IMR-90 (cell line): Measurements from ENCODE around the gene CPNE4. TPM values are rescaled to one million over a fixed set of nuclear protein-coding genes. Genes with fewer than 3 reads are reported as not detected.

Experiments
- ATAC-seq: fragments of 200-7000 bp; cut with Tn5 transposase; 2 replicates; pipeline ENCODE4 v1.9.1; 2020; ENCODE audit warnings: low read depth, mild to moderate bottlenecking, moderate library complexity
- BruUV-seq: library from RNA; stranded (reverse); fragments of 400-500 nt; replicated peaks from 2 replicates; lab custom pipeline; 2021; lab: Mats Ljungman, UMichigan
- CTCF ChIA-PET: fragments of 300-600 bp; formaldehyde crosslinking; extraction: SDS; loops from one replicate; lab custom pipeline; 2021; ENCODE audit warnings: antibody characterized with exemption; lab: Yijun Ruan, JAX
- POLR2A ChIA-PET: fragments of 300-600 bp; sonication (Branson Sonifier 250); formaldehyde crosslinking; loops from one replicate; lab custom pipeline; 2022; ENCODE audit warnings: antibody characterized with exemption; ENCODE audit not compliant: unreplicated experiment; lab: Charles Lee
- DNase-seq: peaks from one replicate; pipeline ENCODE4 v3.0.0; 2013
- H2AFZ ChIP-seq: replicated peaks from 2 replicates; pipeline ENCODE3; 2013; ENCODE audit warnings: low read length, mild to moderate bottlenecking; ENCODE audit not compliant: poor library complexity
- H2AK5ac ChIP-seq: 2 replicates; pipeline ENCODE4 v1.6.1; 2013; ENCODE audit warnings: low read depth, low read length, inconsistent platforms
- H2AK9ac ChIP-seq: replicated peaks from 2 replicates; pipeline ENCODE3; 2013; ENCODE audit warnings: mild to moderate bottlenecking, low read depth, low read length, moderate library complexity; ENCODE audit not compliant: poor library complexity
- H2BK120ac ChIP-seq: 2 replicates; pipeline ENCODE4 v1.6.1; 2013; ENCODE audit warnings: low read depth, low read length, inconsistent platforms
- H2BK15ac ChIP-seq: 3 replicates; pipeline ENCODE4 v1.6.1; 2013; ENCODE audit warnings: low read depth, low read length, inconsistent platforms
- H2BK20ac ChIP-seq: 2 replicates; pipeline ENCODE4 v1.6.1; 2013; ENCODE audit warnings: low read depth, mild to moderate bottlenecking, inconsistent platforms, low read length, moderate library complexity
- H2BK5ac ChIP-seq: 2 replicates; pipeline ENCODE4 v1.6.1; 2013; ENCODE audit warnings: mild to moderate bottlenecking, low read depth, low read length, inconsistent platforms; ENCODE audit not compliant: poor library complexity, severe bottlenecking
- H3K14ac ChIP-seq: replicated peaks from 2 replicates; pipeline ENCODE4 v1.6.1; 2013; ENCODE audit warnings: low read depth, low read length, inconsistent platforms
- H3K18ac ChIP-seq: 2 replicates; pipeline ENCODE4 v1.6.1; 2013; ENCODE audit warnings: low read depth, low read length, control low read depth
- H3K23ac ChIP-seq: 2 replicates; pipeline ENCODE4 v1.6.1; 2013; ENCODE audit warnings: low read depth, low read length, inconsistent platforms
- H3K27ac ChIP-seq: 2 replicates; pipeline ENCODE4 v1.5.1; 2013; ENCODE audit warnings: mild to moderate bottlenecking, control low read depth, low read length; ENCODE audit not compliant: insufficient read depth
- H3K27me3 ChIP-seq: 2 replicates; pipeline ENCODE4 v1.6.1; 2013; ENCODE audit warnings: low read length; ENCODE audit not compliant: control insufficient read depth, insufficient read depth
- H3K36me3 ChIP-seq: 2 replicates; pipeline ENCODE4 v1.6.1; 2013; ENCODE audit warnings: low read length, mixed read lengths; ENCODE audit not compliant: control insufficient read depth, insufficient read depth
- H3K4ac ChIP-seq: 2 replicates; pipeline ENCODE4 v1.6.1; 2013; ENCODE audit warnings: low read depth, low read length, inconsistent platforms
- H3K4me1 ChIP-seq: 2 replicates; pipeline ENCODE4 v1.6.1; 2013; ENCODE audit warnings: low read length, mixed read lengths; ENCODE audit not compliant: control insufficient read depth, insufficient read depth
- H3K4me2 ChIP-seq: 2 replicates; pipeline ENCODE4 v1.6.1; 2013; ENCODE audit warnings: low read depth, mild to moderate bottlenecking, control low read depth, low read length, moderate library complexity
- H3K4me3 ChIP-seq: 2 replicates; pipeline ENCODE4 v1.5.1; 2013; ENCODE audit warnings: low read depth, mild to moderate bottlenecking, control low read depth, low read length, moderate library complexity; ENCODE audit not compliant: insufficient read depth
- H3K56ac ChIP-seq: 2 replicates; pipeline ENCODE4 v1.6.1; 2013; ENCODE audit warnings: low read length, inconsistent platforms; ENCODE audit not compliant: insufficient read depth; ENCODE audit errors: extremely low read depth
- H3K79me1 ChIP-seq, 2 experiments: 2 replicates each; pipeline ENCODE4 v1.6.1; 2013; ENCODE audit warnings: low read length in 2 of 2, inconsistent platforms in 1 of 2, low read depth in 1 of 2
- H3K9ac ChIP-seq: 2 replicates; pipeline ENCODE4 v1.6.1; 2013; ENCODE audit warnings: low read depth, low read length, control low read depth
- H3K9me1 ChIP-seq: 2 replicates; pipeline ENCODE4 v1.6.1; 2013; ENCODE audit warnings: low read length, inconsistent platforms; ENCODE audit not compliant: insufficient read depth
- H3K9me3 ChIP-seq: 2 replicates; pipeline ENCODE4 v1.6.1; 2013; ENCODE audit warnings: low read length; ENCODE audit not compliant: control insufficient read depth, insufficient read depth
- H4K20me1 ChIP-seq: 2 replicates; pipeline ENCODE4 v1.6.1; 2013; ENCODE audit warnings: low read length, inconsistent platforms; ENCODE audit not compliant: insufficient read depth
- H4K5ac ChIP-seq: 2 replicates; pipeline ENCODE4 v1.6.1; 2013; ENCODE audit warnings: mild to moderate bottlenecking, low read depth, low read length, control low read depth
- H4K8ac ChIP-seq, 2 experiments: 2 replicates each; pipeline ENCODE4 v1.6.1; 2013; ENCODE audit warnings: low read depth in 2 of 2, low read length in 2 of 2, control low read depth in 1 of 2, inconsistent platforms in 1 of 2
- H4K91ac ChIP-seq: 2 replicates; pipeline ENCODE4 v1.6.1; 2013; ENCODE audit warnings: low read depth, low read length, inconsistent platforms; ENCODE audit not compliant: insufficient read depth
- MAZ ChIP-seq: IDR thresholded peaks from 2 replicates; pipeline ENCODE4 v1.6.1; 2012; ENCODE audit warnings: low read depth, mild to moderate bottlenecking, low read length, improper control_type of control experiment, moderate library complexity, borderline replicate concordance
- MXI1 ChIP-seq: IDR thresholded peaks from 2 replicates; pipeline ENCODE4 v1.6.1; 2012; ENCODE audit warnings: low read depth, mild to moderate bottlenecking, low read length, moderate library complexity, borderline replicate concordance
- NFE2L2 ChIP-seq: fragments of 150-350 bp; IDR thresholded peaks from 2 replicates; pipeline ENCODE4 v1.6.1; 2016; ENCODE audit warnings: low read depth, mild to moderate bottlenecking, low read length
- RCOR1 ChIP-seq: IDR thresholded peaks from 2 replicates; pipeline ENCODE4 v1.6.1; 2012; ENCODE audit warnings: mild to moderate bottlenecking, low read length, improper control_type of control experiment; ENCODE audit not compliant: insufficient replicate concordance
- SMC3 ChIP-seq: fragments of 150-350 bp; IDR thresholded peaks from 2 replicates; pipeline ENCODE4 v1.6.1; 2016; ENCODE audit warnings: low read depth, mild to moderate bottlenecking, antibody characterized with exemption, low read length, moderate library complexity
- WGBS, 2 experiments: methylation state at CpG; one replicate each; pipeline versions ENCODE4 v1.1.5 to v1.1.7; 2013; ENCODE audit warnings: missing lambda C conversion rate in 2 of 2; ENCODE audit not compliant: insufficient read length in 1 of 2; ENCODE audit errors: extremely low coverage in 2 of 2; 5-methylcytosine and 5-hydroxymethylcytosine counted together
- dilution Hi-C: fragments of 300-500 bp; cut with HindIII; formaldehyde crosslinking; loops from one replicate; pipeline ENCODE4 v1.14.3; 2018; ENCODE audit warnings: low sequenced_read_pairs; ENCODE audit not compliant: unreplicated experiment
- in situ Hi-C: fragments of 300-500 bp; cut with MboI; formaldehyde crosslinking; loops from 3 replicates; pipeline ENCODE4 v1.14.3; 2019; ENCODE audit warnings: low sequenced_read_pairs, inconsistent platforms, mixed read lengths
- intact Hi-C: fragments of 100-400 bp; cut with micrococcal nuclease; formaldehyde crosslinking; loops from 2 replicates; pipeline ENCODE4 v1.10.0; 2022
- polyA plus RNA-seq, 3 experiments: library from polyadenylated mRNA; depleted of rRNA; stranded (reverse); fragments of >200 nt; gene quantifications; 2 replicates each; pipeline ENCODE4 v1.2.3, GENCODE V29; 2012; ENCODE audit warnings: low replicate concordance in 1 of 3
- total RNA-seq: library from RNA; depleted of rRNA; stranded (reverse); fragments of >200 nt; gene quantifications from 2 replicates; pipeline ENCODE4 v1.2.3, GENCODE V29; 2012
- TF ChIP-seq, protein P1 (sequence below): conservative IDR thresholded peaks from 2 replicates; pipeline ENCODE4 v1.5.1; 2012; ENCODE audit warnings: mild to moderate bottlenecking, low read depth, low read length, improper control_type of control experiment

The CPNE4 gene
- total and polyA plus RNA-seq, 2 of the 4 experiments (the other 2 are of a cell fraction) = not detected

DNA sequence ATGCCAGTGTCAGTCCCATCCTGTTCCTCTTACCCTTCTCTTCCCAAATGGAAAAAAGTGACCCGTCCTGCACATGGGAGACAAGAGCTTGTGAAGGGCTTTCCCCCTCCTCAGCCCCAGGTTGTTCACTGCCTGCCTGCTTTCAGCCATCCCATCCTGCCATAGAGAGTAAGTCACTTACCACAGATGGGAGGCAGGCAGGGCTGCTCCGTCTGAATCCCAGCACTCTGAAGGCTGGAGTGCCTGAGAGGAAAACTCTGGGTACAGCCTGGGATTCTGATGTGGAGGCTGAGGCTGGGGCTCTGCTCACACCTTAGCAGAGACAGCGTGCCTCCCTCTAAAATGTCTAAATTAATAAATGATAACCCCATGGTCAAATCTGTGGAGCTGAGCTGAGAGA, 14.8 kb downstream of the CPNE4 start:
- H2AK9ac ChIP-seq = no peak overlapping the region
- no peak overlapping the region for H3K4me3 ChIP-seq
- no peak overlapping the region for H3K56ac ChIP-seq
- H3K4me2 ChIP-seq = no peak overlapping the region
- H2BK120ac ChIP-seq = no peak overlapping the region
- no peaks in the 10 kb centered on the region for H3K36me3 ChIP-seq
- POLR2A ChIA-PET = no interaction called here
- H2BK15ac ChIP-seq = no peak overlapping the region
- intact Hi-C loops (loop anchor here (10.0 kb wide), 1 partner anchor 465 kb away; no protein-coding TSS in a partner anchor), in situ Hi-C loops (no loop called here), dilution Hi-C loops (loop anchor here (25.0 kb wide), 1 partner anchor 233 kb away; no protein-coding TSS in a partner anchor)
- no peaks in the 10 kb centered on the region; the same call in 1 of the 2 replicates for H3K27me3 ChIP-seq
- H3K79me1 ChIP-seq = no peaks in the 10 kb centered on the region
- no peak overlapping the region for H2BK5ac ChIP-seq
- H3K4me1 ChIP-seq = no peaks in the 10 kb centered on the region
- H4K8ac ChIP-seq = no peak overlapping the region
- no peak overlapping the region for H3K27ac ChIP-seq
- H2AK5ac ChIP-seq = no peak overlapping the region
- no peak overlapping the region for H4K5ac ChIP-seq
- ATAC-seq = no peak
- no peak overlapping the region for H3K23ac ChIP-seq
- no peak overlapping the region for H3K4ac ChIP-seq
- H2BK20ac ChIP-seq = no peak overlapping the region
- H2AFZ ChIP-seq = no peak overlapping the region
- H4K20me1 ChIP-seq = no peaks in the 10 kb centered on the region
- H4K91ac ChIP-seq = no peak overlapping the region
- H3K9me1 ChIP-seq = no peaks in the 10 kb centered on the region
- CTCF ChIA-PET = interaction anchor here (1.5 kb wide), 1 partner anchor 10 kb away, joined by 4 read pairs; no protein-coding TSS in a partner anchor
- H3K9ac ChIP-seq = no peak overlapping the region
- no peak overlapping the region for H3K14ac ChIP-seq
- WGBS, 2 experiments = no CpG with 5 or more reads among the region's 3 CpGs
- H3K18ac ChIP-seq = no peak overlapping the region
- no peak for DNase-seq
- H3K9me3 ChIP-seq = no peaks in the 10 kb centered on the region
- BruUV-seq = no TSS peak
- TF ChIP-seq SMC3 (no peak), MXI1 (no peak), MAZ (no peak), NFE2L2 (no peak), RCOR1 (no peak)
- TF ChIP-seq, protein P1, sequence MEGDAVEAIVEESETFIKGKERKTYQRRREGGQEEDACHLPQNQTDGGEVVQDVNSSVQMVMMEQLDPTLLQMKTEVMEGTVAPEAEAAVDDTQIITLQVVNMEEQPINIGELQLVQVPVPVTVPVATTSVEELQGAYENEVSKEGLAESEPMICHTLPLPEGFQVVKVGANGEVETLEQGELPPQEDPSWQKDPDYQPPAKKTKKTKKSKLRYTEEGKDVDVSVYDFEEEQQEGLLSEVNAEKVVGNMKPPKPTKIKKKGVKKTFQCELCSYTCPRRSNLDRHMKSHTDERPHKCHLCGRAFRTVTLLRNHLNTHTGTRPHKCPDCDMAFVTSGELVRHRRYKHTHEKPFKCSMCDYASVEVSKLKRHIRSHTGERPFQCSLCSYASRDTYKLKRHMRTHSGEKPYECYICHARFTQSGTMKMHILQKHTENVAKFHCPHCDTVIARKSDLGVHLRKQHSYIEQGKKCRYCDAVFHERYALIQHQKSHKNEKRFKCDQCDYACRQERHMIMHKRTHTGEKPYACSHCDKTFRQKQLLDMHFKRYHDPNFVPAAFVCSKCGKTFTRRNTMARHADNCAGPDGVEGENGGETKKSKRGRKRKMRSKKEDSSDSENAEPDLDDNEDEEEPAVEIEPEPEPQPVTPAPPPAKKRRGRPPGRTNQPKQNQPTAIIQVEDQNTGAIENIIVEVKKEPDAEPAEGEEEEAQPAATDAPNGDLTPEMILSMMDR = no peak
